Measurements from ENCODE around the gene FSHR.

The FSHR gene

GRCh38 chr2:49029406-49029805 is 124.9 kb downstream of the FSHR start:
- ATAC-seq, result no peak
- TF ChIP-seq TCF4 (CRISPR knock-in tag; IDR thresholded peaks at IDR 0.05; ENCODE audit: borderline replicate concordance) (no peak), BACH2 (CRISPR knock-in tag; IDR thresholded peaks at IDR 0.05; ENCODE audit: borderline replicate concordance) (no peak), ESRRG (CRISPR knock-in tag; IDR thresholded peaks at IDR 0.05) (no peak), PATZ1 (CRISPR knock-in tag; IDR thresholded peaks at IDR 0.05; ENCODE audit: borderline replicate concordance) (no peak), ZNF565 (CRISPR knock-in tag; conservative IDR thresholded peaks at IDR 0.05; ENCODE audit: low read depth) (no peak), ZFP30 (CRISPR knock-in tag; IDR thresholded peaks at IDR 0.05) (no peak), GLIS3 (CRISPR knock-in tag; IDR thresholded peaks at IDR 0.05) (no peak), TSHZ2 (CRISPR knock-in tag; IDR thresholded peaks at IDR 0.05) (no peak), CSDC2 (CRISPR knock-in tag; IDR thresholded peaks at IDR 0.05) (no peak), CREB5 (CRISPR knock-in tag; IDR thresholded peaks at IDR 0.05; ENCODE audit: low read depth) (no peak), RARB (CRISPR knock-in tag; IDR thresholded peaks at IDR 0.05) (no peak), ARNTL (CRISPR knock-in tag; IDR thresholded peaks at IDR 0.05; ENCODE audit: borderline replicate concordance, low read depth) (no peak), ZC3H10 (CRISPR knock-in tag; IDR thresholded peaks at IDR 0.05) (no peak), ISL1 (CRISPR knock-in tag; IDR thresholded peaks at IDR 0.05) (no peak), ZNF70 (CRISPR knock-in tag; IDR thresholded peaks at IDR 0.05) (no peak), CSRNP3 (CRISPR knock-in tag; IDR thresholded peaks at IDR 0.05) (no peak), ZFP3 (CRISPR knock-in tag; IDR thresholded peaks at IDR 0.05) (no peak)

- TF ChIP-seq CREB5 (CRISPR knock-in tag; IDR thresholded peaks at IDR 0.05; ENCODE audit: low read depth) (no peak), ZNF565 (CRISPR knock-in tag; conservative IDR thresholded peaks at IDR 0.05; ENCODE audit: low read depth) (no peak), ZFP3 (CRISPR knock-in tag; IDR thresholded peaks at IDR 0.05) (no peak), TCF4 (CRISPR knock-in tag; IDR thresholded peaks at IDR 0.05; ENCODE audit: borderline replicate concordance) (no peak), ZNF70 (CRISPR knock-in tag; IDR thresholded peaks at IDR 0.05) (no peak), RARB (CRISPR knock-in tag; IDR thresholded peaks at IDR 0.05) (no peak), CSDC2 (CRISPR knock-in tag; IDR thresholded peaks at IDR 0.05) (no peak)
- no peak for ATAC-seq
These were observed 126.2 kb downstream of the FSHR start for GRCh38 chr2:49028101-49028500.

- TF ChIP-seq CREB5 (CRISPR knock-in tag; IDR thresholded peaks at IDR 0.05; ENCODE audit: low read depth) (no peak), POU6F1 (CRISPR knock-in tag; IDR thresholded peaks at IDR 0.05; ENCODE audit: borderline replicate concordance, low read depth) (no peak), ZNF70 (CRISPR knock-in tag; IDR thresholded peaks at IDR 0.05) (no peak), ZFP30 (CRISPR knock-in tag; IDR thresholded peaks at IDR 0.05) (no peak), RARB (CRISPR knock-in tag; IDR thresholded peaks at IDR 0.05) (no peak), ESRRG (CRISPR knock-in tag; IDR thresholded peaks at IDR 0.05) (no peak), ZC3H10 (CRISPR knock-in tag; IDR thresholded peaks at IDR 0.05) (no peak), PATZ1 (CRISPR knock-in tag; IDR thresholded peaks at IDR 0.05; ENCODE audit: borderline replicate concordance) (no peak), ZFP3 (CRISPR knock-in tag; IDR thresholded peaks at IDR 0.05) (no peak), ISL1 (CRISPR knock-in tag; IDR thresholded peaks at IDR 0.05) (no peak), ARNTL (CRISPR knock-in tag; IDR thresholded peaks at IDR 0.05; ENCODE audit: borderline replicate concordance, low read depth) (no peak), ZNF8 (CRISPR knock-in tag; IDR thresholded peaks at IDR 0.05) (no peak), ZNF565 (CRISPR knock-in tag; conservative IDR thresholded peaks at IDR 0.05; ENCODE audit: low read depth) (no peak), TCF4 (CRISPR knock-in tag; IDR thresholded peaks at IDR 0.05; ENCODE audit: borderline replicate concordance) (no peak), OSR1 (CRISPR knock-in tag; IDR thresholded peaks at IDR 0.05) (no peak), PPARA (CRISPR knock-in tag; IDR thresholded peaks at IDR 0.05; ENCODE audit: borderline replicate concordance) (no peak)
- ATAC-seq, result no peak
These were observed 127.6 kb downstream of the FSHR start for GRCh38 chr2:49026706-49027105.

All from SK-N-SH treated with all-trans-retinoic acid at 6 μM for 48 hours (cell line).